ENCODE results near the gene SPATS1.
"Not testable (repeated sequence)": the region's sequence is repeated elsewhere in the genome, so short reads cannot be mapped to it uniquely, and the experiment has no call there.

SPATS1 gene

DNA sequence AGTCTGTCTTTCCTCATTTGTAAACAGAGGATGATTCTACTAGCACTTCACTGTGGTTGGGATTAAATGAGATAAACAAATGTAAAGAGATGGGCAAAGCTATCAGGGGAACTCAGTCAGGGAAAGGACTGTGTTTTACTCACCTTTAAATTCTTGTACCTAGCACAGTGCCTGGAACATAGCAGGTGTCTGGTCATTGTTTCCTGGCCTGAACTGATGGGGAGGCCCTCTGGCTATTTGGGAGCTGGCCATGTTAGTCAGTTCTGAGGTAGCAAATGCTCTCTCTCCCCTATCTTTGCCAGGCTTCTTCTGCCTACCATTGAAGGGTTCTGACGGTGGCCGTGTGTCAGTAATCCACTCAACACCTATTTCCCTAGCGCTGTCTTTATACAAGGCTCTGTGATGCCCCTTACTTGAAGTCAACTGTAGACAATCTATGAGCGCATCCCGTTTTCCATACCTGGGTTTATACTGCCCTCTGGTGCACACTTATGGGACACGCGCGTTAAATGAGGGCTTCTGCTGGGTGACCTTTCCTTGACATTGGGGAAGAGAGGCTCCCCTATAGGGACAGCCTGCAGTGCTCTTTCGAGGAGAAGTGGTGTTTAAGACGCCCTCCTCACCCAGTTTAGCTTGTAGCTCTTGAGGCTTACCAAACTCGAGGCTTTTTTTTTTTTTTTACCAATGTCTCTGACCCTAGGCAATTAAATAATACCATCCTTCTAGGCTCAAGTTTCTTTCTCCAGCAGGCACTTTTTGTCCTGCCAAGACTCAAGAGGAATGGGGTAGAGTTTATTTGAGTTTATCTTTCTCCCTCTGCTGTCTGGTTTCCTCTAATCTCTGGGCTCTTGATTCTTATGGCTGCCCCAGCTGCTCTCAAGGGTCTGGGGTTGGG is 4.0 kb upstream of the SPATS1 start:
- peak; percentile 59 for DNase-seq
- in situ Hi-C loops (cut with HindIII; ENCODE audit: low pct_ligation_motif_present, low pct_unique_long_range_greater_than_20kb, low sequenced_read_pairs), result no loop called here

DNA sequence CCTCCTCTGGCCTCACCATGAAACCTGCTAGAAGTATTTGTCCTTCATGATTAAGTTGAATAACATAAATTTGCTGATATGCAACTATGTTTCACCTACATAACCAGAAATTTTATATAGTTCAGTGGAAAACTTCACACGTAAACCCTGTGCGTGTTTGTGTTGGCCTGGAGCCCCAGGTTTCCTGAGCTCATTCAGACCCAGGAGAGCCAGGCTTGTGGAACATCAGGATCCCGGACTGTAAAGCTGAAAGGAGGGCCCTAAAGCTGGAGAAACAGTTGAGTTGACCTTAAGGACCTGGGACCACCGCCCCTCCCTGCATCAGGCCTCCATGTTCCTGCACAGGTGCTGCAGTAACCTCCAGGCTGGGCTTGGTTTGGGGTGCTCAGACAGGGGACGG is 3.1 kb upstream of the SPATS1 start:
- DNase-seq, result no peak
- in situ Hi-C loops (cut with HindIII; ENCODE audit: low pct_ligation_motif_present, low pct_unique_long_range_greater_than_20kb, low sequenced_read_pairs), result no loop called here

DNA sequence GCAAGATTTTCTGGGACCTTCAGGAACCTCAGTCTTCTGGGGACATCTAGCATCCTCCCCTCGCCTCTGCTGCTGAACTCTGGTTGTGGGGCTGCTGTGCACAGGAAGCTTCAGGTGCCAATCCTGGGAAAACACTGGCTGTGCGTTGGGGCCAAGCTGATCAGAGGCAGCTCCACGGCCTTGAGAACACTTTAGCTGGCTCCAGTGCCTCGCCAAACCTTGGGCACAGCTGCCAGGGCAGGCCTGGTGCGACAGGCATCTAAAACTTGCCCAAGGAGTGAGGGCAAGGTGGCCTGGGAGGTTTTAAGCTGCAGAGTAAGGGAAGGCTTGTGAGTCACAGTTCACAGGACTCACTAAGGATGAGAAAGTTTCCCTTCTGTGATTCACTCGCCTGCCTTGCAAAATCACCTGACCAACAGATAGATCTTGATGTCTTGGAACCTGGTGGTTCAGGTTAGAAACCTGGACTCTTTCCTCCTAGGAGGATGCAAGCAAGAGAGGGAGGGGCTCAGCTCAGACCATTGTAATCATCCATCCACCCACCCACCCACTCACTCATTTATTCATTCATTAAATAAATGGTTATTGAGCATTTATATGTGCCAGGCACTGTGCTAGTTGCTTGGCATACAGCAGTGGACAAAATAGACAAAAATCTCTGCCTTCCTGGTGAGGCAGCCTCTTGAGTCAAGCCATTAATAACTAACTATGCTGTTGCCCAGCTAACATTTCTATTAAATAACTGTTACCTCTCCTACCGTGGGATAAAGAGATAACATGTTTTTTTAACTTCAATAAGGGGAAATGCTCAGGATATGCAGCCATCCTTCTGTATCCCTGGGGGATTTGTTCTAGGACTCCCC is 2.5 kb upstream of the SPATS1 start:
- in situ Hi-C loops (cut with HindIII; ENCODE audit: low pct_ligation_motif_present, low pct_unique_long_range_greater_than_20kb, low sequenced_read_pairs), result no loop called here

DNA sequence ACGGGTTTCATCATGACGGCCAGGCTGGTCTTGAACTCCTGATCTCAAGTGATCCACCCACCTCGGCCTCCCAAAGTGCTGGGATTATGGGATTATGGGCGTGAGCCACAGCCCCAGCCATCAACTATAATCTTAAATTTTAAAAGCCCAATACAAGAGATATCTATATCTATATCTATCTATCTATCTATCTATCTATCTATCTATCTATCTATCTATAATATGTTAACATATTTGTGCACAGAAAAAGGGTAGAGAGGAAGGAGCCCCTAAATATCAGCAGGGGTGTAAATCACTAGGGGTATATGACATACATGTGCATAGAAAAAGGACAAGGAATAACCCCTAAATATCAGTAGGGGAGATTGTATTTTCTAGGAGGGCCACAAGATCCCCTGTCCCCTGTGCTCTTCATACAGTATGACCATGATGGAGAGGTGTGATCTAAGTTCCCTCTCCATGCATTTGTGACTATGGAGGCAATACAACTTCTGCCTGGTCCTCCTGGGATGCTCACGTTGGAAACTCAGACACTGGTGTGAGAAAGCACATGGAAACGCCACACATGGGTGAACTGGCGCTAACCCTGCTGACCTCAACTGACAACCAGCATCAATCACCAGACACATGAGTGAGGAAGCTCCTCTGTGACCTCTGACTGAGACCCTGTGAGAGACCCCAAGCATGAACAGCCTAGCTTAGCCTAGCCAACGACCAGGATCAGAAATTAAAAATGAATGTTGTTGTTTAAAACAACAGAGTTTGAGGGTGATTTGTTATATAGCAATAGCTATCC is 1.2 kb upstream of the SPATS1 start:
- in situ Hi-C loops (cut with HindIII; ENCODE audit: low pct_ligation_motif_present, low pct_unique_long_range_greater_than_20kb, low sequenced_read_pairs), result no loop called here
- DNase-seq, result no peak

More for the DNA sequence above, 2.5 kb upstream of the SPATS1 start:
- peak; percentile 58 for DNase-seq

DNA sequence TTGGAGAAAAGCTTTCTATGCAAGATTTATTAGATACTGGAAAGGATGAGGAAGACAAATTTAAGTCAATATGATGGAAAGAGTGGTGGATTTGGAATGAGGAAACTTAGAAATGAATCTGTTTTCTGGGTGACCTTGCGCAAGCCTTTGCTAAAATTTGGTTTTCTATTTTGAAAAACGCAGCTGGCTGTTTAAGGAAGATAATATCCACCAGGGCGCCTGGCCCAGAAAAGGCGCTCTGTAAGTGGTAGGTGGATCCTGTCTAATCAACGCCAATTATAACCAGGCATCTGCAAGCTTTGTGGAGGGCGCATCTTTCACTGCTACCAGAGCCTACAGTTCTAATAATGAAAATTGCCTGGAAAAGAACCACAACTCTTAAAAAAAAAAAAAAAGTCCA is 398 bp upstream of the SPATS1 start:
- DNase-seq, result no peak
- in situ Hi-C loops (cut with HindIII; ENCODE audit: low pct_ligation_motif_present, low pct_unique_long_range_greater_than_20kb, low sequenced_read_pairs), result no loop called here

DNA sequence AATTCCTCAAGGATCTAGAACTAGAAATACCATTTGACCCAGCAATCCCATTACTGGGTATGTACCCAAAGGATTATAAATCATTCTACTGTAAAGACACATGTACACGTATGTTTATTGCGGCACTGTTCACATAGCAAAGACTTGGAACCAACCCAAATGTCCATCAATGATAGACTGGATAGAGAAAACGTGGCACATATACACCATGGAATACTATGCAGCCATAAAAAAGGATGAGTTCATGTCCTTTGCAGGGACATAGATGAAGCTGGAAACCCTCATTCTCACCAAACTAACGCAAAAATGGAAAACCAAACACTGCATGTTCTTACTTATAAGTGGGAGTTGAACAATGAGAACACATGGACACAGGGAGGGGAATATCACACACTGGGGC is 4.4 kb downstream of the SPATS1 start:
- DNase-seq; in situ Hi-C loops (cut with HindIII; ENCODE audit: low pct_ligation_motif_present, low pct_unique_long_range_greater_than_20kb, low sequenced_read_pairs): not testable (repeated sequence)

DNA sequence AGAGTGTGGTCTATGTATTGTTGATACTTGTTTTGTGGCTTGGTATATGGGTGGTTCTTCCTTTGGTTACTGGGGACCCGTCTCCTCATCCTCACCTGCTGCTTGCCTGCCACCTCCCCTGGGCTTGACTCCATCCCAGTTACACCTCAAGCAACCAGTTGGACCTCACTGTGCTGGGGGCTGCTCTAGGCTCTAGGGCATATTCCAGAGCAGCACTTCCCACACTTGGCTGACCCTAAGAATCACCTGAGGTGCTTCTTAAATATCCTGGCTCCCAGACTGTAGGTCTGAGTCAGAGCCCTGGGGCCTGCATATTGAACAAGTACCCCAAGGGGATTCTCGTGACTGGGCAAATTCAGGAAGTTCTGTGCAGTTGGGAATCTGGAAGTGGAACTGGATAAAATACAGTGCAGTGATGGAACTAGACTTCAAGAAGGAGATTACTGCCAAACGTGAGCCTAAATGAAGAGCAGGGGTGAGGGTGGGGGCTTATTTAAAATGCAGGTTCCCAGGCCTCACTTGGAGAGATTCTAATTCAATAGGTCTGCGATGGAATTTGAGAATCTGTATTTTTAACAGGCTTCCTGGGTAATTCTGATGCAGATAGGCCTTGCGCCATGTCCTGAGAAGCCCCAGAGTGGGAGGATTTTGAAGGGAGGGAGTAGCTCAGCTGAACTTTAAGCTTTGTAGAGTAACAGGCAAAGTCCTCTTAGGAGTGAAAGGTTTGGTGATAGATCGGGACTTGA is 7.6 kb downstream of the SPATS1 start:
- DNase-seq, result no peak
- in situ Hi-C loops (cut with HindIII; ENCODE audit: low pct_ligation_motif_present, low pct_unique_long_range_greater_than_20kb, low sequenced_read_pairs), result no loop called here

DNA sequence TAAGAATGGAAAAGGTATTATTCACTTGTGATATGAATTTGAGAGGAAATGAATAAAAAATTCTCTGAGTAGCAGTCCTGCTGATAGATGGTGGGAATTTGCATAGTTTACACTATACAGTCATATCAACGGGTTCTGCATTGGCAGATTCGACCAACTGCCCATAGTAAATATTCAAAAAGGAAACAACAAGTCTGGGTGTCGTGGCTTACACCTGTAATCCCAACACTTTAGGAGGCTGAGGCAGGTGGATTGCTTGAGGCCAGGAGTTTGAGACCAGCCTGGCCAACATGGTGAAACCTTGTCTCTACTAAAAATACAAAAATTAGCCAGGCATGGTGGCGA is 8.2 kb downstream of the SPATS1 start:
- DNase-seq; in situ Hi-C loops (cut with HindIII; ENCODE audit: low pct_ligation_motif_present, low pct_unique_long_range_greater_than_20kb, low sequenced_read_pairs): not testable (repeated sequence)

DNA sequence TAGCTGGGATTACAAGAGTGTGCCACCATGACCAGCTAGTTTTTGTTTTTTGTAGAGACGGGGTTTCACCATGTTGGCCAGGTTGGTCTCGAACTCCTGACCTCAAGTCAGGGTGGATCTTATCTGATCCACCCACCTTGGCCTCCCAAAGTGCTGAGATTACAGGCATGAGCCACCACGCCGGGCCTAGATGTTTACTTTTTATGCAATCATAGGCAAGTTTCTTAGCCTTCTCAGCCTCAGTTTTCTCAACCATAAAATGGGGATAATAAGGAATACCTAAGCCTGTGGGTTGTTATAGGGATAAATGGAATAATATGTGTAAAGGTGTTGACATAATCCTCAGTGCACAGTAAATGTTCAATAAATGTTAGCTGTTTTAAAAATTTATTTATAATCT is 9.8 kb downstream of the SPATS1 start:
- in situ Hi-C loops (cut with HindIII; ENCODE audit: low pct_ligation_motif_present, low pct_unique_long_range_greater_than_20kb, low sequenced_read_pairs), result no loop called here
- no peak for DNase-seq

DNA sequence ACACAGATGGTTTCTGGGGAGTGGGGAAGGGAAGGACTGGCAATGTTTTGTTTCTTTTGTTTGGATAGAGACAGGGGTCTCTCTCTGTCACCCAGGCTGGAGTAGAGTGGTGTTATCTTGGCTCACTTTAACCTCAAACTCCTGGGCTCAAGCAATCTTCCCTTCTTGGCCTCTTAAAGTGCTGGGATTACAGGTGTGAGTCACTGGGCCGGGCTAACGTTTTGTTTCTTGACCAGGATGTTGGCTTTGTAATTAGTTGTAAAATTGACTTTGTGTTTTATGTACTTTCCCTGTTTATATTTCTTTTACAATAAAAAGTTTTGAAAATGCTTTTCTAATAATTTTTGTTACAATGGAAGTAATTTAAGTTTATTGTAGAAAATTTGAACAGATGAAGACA is 10.9 kb downstream of the SPATS1 start:
- DNase-seq, result no peak
- in situ Hi-C loops (cut with HindIII; ENCODE audit: low pct_ligation_motif_present, low pct_unique_long_range_greater_than_20kb, low sequenced_read_pairs), result no loop called here

DNA sequence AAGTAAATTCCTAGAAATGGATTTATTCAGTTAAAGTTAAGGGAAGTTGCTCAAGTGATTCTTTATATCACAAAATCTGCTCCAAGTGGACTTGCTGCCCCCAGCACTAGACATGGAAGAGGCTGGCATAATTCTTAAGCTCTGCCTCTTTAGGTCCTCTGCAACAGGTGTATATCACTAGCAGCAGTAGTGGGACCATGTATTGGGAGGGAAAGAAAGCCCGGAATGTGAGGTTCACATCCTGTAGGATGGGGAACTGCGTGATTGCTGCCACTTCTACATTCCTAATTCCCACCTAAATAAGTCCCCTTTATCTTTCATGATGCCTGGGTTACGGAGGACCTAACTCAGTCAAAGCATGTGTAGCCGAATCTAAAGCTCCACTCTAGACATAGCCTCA is 13.2 kb downstream of the SPATS1 start:
- no peak for DNase-seq
- in situ Hi-C loops (cut with HindIII; ENCODE audit: low pct_ligation_motif_present, low pct_unique_long_range_greater_than_20kb, low sequenced_read_pairs), result no loop called here

DNA sequence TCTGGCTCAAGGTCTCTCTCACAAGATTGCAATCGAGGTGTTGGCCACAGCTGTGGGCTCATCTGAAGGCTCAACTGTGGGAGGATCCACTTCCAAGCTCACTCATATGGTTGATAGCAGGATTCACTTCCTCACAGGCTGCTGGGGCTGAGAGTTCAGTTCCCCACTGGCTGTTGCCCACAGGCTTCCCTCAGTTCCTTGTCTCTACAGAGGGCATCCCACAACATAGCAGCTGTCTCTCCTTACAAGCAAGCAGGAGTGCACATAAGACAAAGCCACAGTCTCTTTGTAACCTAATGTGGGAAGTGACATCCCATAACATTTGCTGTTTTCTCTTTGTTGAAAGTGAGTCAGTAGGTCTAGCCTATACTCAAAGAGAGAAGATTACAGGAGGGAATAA is 14.0 kb downstream of the SPATS1 start:
- in situ Hi-C loops (cut with HindIII; ENCODE audit: low pct_ligation_motif_present, low pct_unique_long_range_greater_than_20kb, low sequenced_read_pairs), result no loop called here
- DNase-seq, result no peak

DNA sequence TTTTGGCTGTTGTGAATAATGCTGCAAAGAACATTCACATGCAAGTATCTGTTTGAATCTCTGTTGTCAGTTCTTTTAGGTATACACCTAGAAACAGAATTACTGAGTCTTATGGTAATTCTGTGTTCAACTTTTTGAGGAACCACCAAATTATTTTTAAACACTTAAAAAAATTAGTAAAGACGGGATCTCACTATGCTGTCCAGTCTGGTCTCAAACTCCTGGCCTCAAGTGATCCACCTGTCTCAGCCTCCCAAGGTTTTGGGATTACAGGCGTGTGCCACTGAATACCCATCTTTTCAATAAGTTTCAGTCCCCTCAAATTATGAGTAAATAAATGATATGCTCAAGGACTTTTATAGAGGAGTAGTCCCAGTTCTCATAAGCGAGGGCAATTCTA is 17.5 kb downstream of the SPATS1 start:
- no peak for DNase-seq
- in situ Hi-C loops (cut with HindIII; ENCODE audit: low pct_ligation_motif_present, low pct_unique_long_range_greater_than_20kb, low sequenced_read_pairs), result no loop called here

DNA sequence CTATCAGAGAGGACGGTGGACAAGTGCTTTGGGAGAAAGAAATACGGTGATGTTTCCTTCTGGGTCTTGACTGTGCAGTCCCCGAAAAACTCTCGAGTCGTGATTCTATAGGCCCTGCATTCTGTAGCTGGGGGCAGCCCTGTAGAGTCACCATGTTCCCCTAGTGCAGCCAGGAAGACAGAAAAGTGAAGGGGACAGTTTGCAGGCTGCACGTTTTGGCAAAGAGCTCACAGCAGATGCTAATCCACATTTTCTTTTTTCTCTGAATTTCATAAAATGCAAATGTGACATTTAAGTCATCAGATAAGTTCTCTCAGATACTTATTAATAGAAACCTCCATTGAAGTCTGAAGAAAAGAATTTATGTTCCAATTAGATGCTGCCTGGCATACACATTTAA is 19.5 kb downstream of the SPATS1 start:
- no peak for DNase-seq
- in situ Hi-C loops (cut with HindIII; ENCODE audit: low pct_ligation_motif_present, low pct_unique_long_range_greater_than_20kb, low sequenced_read_pairs), result no loop called here

DNA sequence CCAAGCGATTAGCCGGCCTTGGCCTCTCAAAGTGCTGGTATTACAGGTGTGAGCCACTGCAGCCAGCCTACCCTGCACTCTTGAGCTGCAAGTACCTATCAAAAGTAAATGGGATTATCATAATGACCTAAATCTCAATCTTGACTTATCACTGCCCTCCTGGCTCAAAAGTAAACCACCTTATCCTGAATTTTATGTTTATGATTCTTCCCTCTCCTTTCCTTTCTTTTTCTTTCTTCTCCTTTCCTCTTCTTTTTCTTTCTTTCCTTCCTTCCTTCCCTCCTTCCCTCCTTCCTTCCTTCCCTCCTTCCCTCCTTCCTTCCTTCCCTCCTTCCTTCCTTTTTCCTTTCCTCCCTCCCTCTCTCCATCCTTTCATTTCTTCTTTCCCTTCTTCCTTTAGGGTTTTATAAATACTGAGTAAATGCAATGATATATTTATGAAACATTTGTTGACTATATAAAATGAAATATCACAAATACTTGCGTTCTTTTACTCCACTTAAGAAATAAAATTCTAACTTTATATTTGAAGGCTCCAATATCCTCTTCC is 21.0 kb downstream of the SPATS1 start:
- in situ Hi-C loops (cut with HindIII; ENCODE audit: low pct_ligation_motif_present, low pct_unique_long_range_greater_than_20kb, low sequenced_read_pairs), result no loop called here
- no peak for DNase-seq

DNA sequence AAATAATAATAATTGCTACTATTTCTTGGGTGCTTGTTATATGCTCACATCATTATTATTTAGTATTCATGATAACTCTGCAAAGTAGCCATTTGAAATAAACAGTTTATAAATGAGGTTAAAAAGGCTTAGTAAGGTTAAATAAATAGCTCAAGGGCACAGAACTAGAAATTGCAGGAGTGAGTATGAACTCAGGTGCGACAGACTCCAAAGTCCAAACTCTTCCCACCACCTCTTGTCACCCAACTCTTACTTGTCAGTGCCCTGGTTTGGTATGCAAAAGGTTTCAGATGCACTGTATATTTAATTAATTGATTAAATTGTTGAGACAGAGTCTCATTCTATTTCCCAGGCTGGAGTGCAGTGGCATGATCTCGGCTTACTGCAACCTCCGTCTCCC is 24.3 kb downstream of the SPATS1 start:
- in situ Hi-C loops (cut with HindIII; ENCODE audit: low pct_ligation_motif_present, low pct_unique_long_range_greater_than_20kb, low sequenced_read_pairs), result no loop called here
- DNase-seq, result no peak

DNA sequence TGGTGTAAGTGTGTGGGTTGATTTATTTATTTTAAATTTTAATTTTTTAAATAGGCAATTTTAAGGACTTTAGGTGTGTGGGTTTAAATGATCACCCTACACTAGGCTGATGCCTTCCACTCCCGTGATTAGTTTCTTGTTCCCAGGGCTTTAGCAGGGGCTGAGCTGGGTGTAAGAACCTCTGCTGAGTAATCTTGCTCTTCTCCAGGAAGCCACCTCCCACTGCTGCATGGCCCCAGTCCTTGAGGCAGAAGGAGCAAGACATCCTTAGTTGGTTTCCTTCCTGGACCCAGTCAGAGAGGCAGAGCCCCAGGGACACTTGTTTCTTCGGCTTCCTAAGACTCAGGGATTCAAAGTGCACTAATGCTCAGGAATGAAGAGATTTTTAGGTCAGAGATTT is 25.2 kb downstream of the SPATS1 start:
- no peak for DNase-seq
- in situ Hi-C loops (cut with HindIII; ENCODE audit: low pct_ligation_motif_present, low pct_unique_long_range_greater_than_20kb, low sequenced_read_pairs), result no loop called here

DNA sequence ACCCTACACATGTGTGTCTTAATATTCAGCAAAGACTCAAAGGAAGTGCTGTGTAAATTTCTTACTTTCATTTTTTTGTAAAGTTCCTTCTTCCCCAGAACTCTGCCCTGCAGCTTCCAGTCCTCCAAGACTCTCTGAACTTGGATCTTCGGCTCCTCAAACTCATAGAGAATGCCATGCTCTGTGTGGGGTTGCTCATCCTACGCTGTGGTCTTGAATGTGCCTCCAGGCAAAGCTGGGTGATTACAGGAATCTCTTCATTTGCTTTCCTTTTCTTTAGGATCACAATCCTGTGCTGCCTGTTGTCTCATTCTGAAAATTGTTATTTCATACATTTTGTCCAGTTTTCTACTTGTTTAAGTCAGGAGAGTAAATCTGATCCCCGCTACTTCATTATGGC is 30.6 kb downstream of the SPATS1 start:
- in situ Hi-C loops (cut with HindIII; ENCODE audit: low pct_ligation_motif_present, low pct_unique_long_range_greater_than_20kb, low sequenced_read_pairs), result no loop called here
- DNase-seq, result no peak
